OCI-LY3 (cell line): ENCODE results near the gene ANGPTL4.
"Not testable (repeated sequence)": the region's sequence is repeated elsewhere in the genome, so short reads cannot be mapped to it uniquely, and the experiment has no call there.

Source experiments
- H2AFZ ChIP-seq: fragments of 200-600, 300-600 bp; shearing (Covaris generic); 2 replicates; pipeline ENCODE4 v1.6.0; 2014; ENCODE audit warnings: antibody characterized with exemption, low read depth, low read length
- H3K27ac ChIP-seq: fragments of 200-600, 300-600 bp; sonication (generic); 2 replicates; pipeline ENCODE4 v1.5.1; 2014; ENCODE audit warnings: mild to moderate bottlenecking, low read length, moderate library complexity, mixed read lengths
- H3K27me3 ChIP-seq: fragments of 200-600, 300-600 bp; sonication (generic); 2 replicates; pipeline ENCODE4 v1.6.1; 2014; ENCODE audit warnings: low read depth, low read length, mixed read lengths
- H3K36me3 ChIP-seq: fragments of 200-600, 300-600 bp; sonication (generic); replicated peaks from 2 replicates; pipeline ENCODE3; 2014; ENCODE audit warnings: low read depth, low read length, mixed read lengths
- H3K4me1 ChIP-seq: fragments of 300-600, 200-600 bp; sonication (generic); 2 replicates; pipeline ENCODE4 v1.6.1; 2014; ENCODE audit warnings: low read length, mixed read lengths
- H3K4me2 ChIP-seq: fragments of 200-600, 300-600 bp; sonication (generic); 2 replicates; pipeline ENCODE4 v1.6.1; 2014; ENCODE audit warnings: low read length, mixed read lengths
- H3K4me3 ChIP-seq: fragments of 300-600, 200-600 bp; sonication (generic); 2 replicates; pipeline ENCODE4 v1.5.1; 2014; ENCODE audit warnings: antibody characterized with exemption, mild to moderate bottlenecking, low read length, moderate library complexity
- H3K79me2 ChIP-seq: fragments of 300-600, 200-600 bp; shearing (Covaris generic); 2 replicates; pipeline ENCODE4 v1.6.1; 2014; ENCODE audit warnings: mild to moderate bottlenecking, low read length, mixed read lengths
- H3K9ac ChIP-seq: fragments of 300-600, 200-600 bp; shearing (Covaris generic); 2 replicates; pipeline ENCODE4 v1.6.0; 2014; ENCODE audit warnings: mild to moderate bottlenecking, low read length, moderate library complexity
- H3K9me3 ChIP-seq: fragments of 200-600, 300-600 bp; shearing (Covaris generic); 2 replicates; pipeline ENCODE4 v1.6.1; 2014; ENCODE audit warnings: low read length, mixed read lengths; ENCODE audit not compliant: insufficient read depth
- H4K20me1 ChIP-seq: fragments of 200-600, 300-600 bp; sonication (generic); 2 replicates; pipeline ENCODE4 v1.6.1; 2016; ENCODE audit warnings: low read length, mixed read lengths; ENCODE audit not compliant: insufficient read depth
- CTCF ChIP-seq: fragments of 200-600, 300-600 bp; sonication (generic); IDR thresholded peaks from 2 replicates; pipeline ENCODE4 v1.5.1; 2014; ENCODE audit warnings: antibody characterized with exemption, low read length, low read depth
- EZH2phosphoT487 ChIP-seq: fragments of 200-600 bp; shearing (Covaris generic); IDR thresholded peaks from 2 replicates; pipeline ENCODE4 v1.6.1; 2018; ENCODE audit warnings: antibody characterized with exemption, mixed run types, low read depth

ANGPTL4 gene

DNA sequence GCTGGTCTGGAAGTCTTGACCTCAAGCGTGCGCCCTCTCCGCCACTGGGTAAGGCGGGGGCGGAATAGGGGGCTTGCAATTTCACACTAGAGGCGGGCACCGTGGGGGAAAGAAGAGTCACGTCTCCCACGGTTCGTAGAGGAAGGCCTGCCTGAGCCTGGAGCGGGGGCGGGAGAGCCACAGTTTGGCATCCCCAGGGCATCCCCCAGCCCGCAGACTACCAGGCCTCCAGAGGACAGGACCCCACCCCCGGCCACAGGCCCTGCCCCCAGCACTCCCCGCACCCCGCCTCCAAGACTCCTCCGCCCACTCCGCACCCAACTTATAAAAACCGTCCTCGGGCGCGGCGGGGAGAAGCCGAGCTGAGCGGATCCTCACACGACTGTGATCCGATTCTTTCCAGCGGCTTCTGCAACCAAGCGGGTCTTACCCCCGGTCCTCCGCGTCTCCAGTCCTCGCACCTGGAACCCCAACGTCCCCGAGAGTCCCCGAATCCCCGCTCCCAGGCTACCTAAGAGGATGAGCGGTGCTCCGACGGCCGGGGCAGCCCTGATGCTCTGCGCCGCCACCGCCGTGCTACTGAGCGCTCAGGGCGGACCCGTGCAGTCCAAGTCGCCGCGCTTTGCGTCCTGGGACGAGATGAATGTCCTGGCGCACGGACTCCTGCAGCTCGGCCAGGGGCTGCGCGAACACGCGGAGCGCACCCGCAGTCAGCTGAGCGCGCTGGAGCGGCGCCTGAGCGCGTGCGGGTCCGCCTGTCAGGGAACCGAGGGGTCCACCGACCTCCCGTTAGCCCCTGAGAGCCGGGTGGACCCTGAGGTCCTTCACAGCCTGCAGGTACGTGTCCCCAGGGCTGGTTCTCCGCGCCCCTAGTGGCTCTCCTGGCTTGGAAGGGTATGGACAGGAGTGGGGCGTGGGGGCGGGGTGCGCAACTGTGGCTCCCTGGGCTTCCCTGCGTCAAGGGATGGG, at the start of gene ANGPTL4:
ANGPTL4 (plus strand) TSS at position 353 of the 969 bp plus-strand sequence; CDS start at position 520, 167 bp downstream.
- Histone ChIP-seq H3K4me3 (no peak within 1 kb of the TSS), H3K36me3 (no peaks in the 10 kb centered on the region), H3K27ac (no peak within 1 kb of the TSS), H4K20me1 (no peaks in the 10 kb centered on the region), H3K27me3 (no peaks in the 10 kb centered on the region), H2AFZ (no peak within 1 kb of the TSS), H3K9me3 (no peaks in the 10 kb centered on the region), H3K4me2 (no peak within 1 kb of the TSS), H3K4me1 (no peaks in the 10 kb centered on the region), H3K79me2 (no peaks in the 10 kb centered on the region), H3K9ac (no peak within 1 kb of the TSS)
- TF ChIP-seq EZH2phosphoT487 = no peak
- no peak for TF ChIP-seq CTCF

DNA sequence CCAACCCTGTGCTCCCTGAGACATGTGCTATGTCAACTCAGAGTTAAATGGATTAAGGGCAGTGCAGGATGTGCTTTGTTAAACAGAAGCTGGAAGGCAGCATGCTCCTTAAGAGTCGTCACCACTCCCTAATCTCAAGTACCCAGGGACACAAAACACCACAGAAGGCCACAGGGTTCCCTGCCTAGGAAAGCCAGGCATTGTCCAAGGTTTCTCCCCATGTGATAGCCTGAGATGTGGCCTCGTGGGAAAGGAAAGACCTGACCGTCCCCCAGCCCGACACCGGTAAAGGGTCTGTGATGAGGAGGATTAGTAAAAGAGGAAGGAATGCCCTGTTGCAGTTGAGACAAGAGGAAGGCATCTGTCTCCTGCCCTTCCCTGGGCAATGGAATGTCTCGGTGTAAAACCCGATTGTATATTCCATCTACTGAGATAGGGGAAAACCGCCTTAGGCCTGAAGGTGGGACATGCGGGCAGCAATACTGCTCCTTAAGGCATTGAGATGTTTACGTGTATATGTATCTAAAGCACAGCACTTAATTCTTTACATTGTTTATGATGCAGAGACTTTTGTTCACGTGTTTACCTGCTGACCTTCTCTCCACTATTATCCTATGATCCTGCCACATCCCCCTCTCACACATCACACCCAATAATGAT, 48.8 kb upstream of the ANGPTL4 start:
- not testable (repeated sequence) for H3K9ac ChIP-seq, H4K20me1 ChIP-seq, H3K27me3 ChIP-seq, H3K4me2 ChIP-seq, H3K4me3 ChIP-seq, H2AFZ ChIP-seq, H3K27ac ChIP-seq, H3K9me3 ChIP-seq
- Histone ChIP-seq H3K36me3 (peaks cover 37% of the 10 kb centered on the region), H3K79me2 (peaks cover 23% of the 10 kb centered on the region), H3K4me1 (peaks cover 10% of the 10 kb centered on the region)

DNA sequence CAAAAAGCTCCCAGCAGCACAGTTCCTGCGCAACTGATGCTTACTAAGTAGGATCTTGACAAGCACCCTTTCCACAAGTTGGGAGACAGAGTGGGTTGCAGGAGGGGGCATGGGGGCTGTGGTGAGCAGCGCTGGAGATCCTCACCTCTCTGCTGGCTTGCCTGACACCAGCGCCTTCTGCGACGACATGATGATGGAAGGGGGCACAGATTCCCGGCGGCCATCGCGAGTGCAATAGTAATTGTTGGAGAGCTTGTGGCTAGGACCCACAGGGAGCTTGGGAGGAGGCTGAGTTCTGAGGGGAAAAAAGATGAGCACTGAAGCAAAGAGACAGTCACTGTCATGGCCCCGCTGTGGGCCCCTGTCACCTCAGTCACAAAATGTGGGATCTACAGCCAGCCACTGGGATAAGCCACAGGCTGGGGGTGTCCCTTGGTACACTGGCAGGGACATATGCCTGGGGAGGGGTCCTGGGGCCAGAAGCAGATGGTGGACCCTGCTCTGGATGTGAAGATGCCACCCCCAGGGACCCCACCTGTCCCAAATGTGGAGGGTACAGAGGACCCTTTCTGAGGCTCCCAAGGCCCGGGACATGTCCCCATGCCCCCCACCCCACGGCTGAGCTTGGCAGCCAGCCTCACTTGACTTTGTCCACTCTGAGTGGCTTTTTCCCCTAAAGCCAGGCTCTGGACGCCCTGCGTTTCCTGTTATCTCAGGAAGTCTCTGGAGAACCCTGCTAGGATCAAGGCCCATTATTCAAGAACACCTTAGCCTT, 47.4 kb upstream of the ANGPTL4 start:
- Histone ChIP-seq H3K9ac (no peak overlapping the region), H3K4me2 (no peak overlapping the region), H3K4me3 (no peak overlapping the region)

GRCh38 chr19:8318835-8319234, 45.1 kb upstream of the ANGPTL4 start:
- H3K9ac ChIP-seq = not testable (repeated sequence)

More for the DNA sequence above, 47.4 kb upstream of the ANGPTL4 start:
- peaks cover 25% of the 10 kb centered on the region for H3K36me3 ChIP-seq
- peaks cover 9% of the 10 kb centered on the region for H3K4me1 ChIP-seq
- peaks cover 37% of the 10 kb centered on the region for H3K79me2 ChIP-seq
- no peaks in the 10 kb centered on the region for H3K9me3 ChIP-seq
- no peaks in the 10 kb centered on the region for H3K27me3 ChIP-seq
- H4K20me1 ChIP-seq = no peaks in the 10 kb centered on the region
- no peak overlapping the region for H2AFZ ChIP-seq
- TF ChIP-seq EZH2phosphoT487 (no peak), CTCF (no peak)
- H3K27ac ChIP-seq = no peak overlapping the region

More at GRCh38 chr19:8318835-8319234, 45.1 kb upstream of the ANGPTL4 start:
- H3K4me2 ChIP-seq, H2AFZ ChIP-seq, H3K27ac ChIP-seq, H3K9me3 ChIP-seq, H3K4me3 ChIP-seq, H3K27me3 ChIP-seq: not testable (repeated sequence)
- H3K79me2 ChIP-seq = peaks cover 57% of the 10 kb centered on the region
- peaks cover 20% of the 10 kb centered on the region for H3K4me1 ChIP-seq
- H3K36me3 ChIP-seq = peaks cover 35% of the 10 kb centered on the region
- H4K20me1 ChIP-seq = peaks cover 15% of the 10 kb centered on the region
